Gastroesophageal sphincter (tissue), 4 donors: ENCODE measurements around the gene NAT8. TPM values are rescaled to one million over a fixed set of nuclear protein-coding genes. Genes with fewer than 3 reads are reported as not detected.
A peak's percentile ranks its signal among the peaks of the same experiment; 100 is the strongest.
"Not testable (repeated sequence)": the region's sequence is repeated elsewhere in the genome, so short reads cannot be mapped to it uniquely, and the experiment has no call there.

Experiments used
- ATAC-seq: fragments of 150-250 bp; one replicate; pipeline ENCODE4 v1.9.1; 2016; ENCODE audit warnings: mild to moderate bottlenecking, moderate library complexity
- H3K27ac ChIP-seq, 4 donors: fragments of 200-600 bp; sonication (generic) in 3 of 4; 1 replicate in 3 of 4; 2 replicates in 1 of 4; pipeline ENCODE4 v1.5.1; 2016 to 2019
- H3K27me3 ChIP-seq: fragments of 200-600 bp; sonication (generic); one replicate; pipeline ENCODE4 v1.5.1; 2019
- H3K36me3 ChIP-seq, 2 donors: fragments of 200-600 bp; sonication (generic); one replicate each; pipeline ENCODE4 v1.5.1; 2019; ENCODE audit warnings: control low read depth in 1 of 2
- H3K4me1 ChIP-seq, 3 donors: fragments of 200-600 bp; sonication (generic); 1 replicate in 2 of 3; 2 replicates in 1 of 3; pipeline ENCODE4 v1.5.1; 2016 to 2019; ENCODE audit warnings: control low read depth in 2 of 3
- H3K4me3 ChIP-seq, 2 donors: fragments of 200-600 bp; sonication (generic); one replicate each; pipeline ENCODE4 v1.5.1; 2019; ENCODE audit warnings: mild to moderate bottlenecking in 1 of 2, moderate library complexity in 1 of 2
- H3K9me3 ChIP-seq, 3 donors: fragments of 200-600 bp; sonication (generic); one replicate each; pipeline ENCODE4 v1.5.1; 2017 to 2019; ENCODE audit warnings: control low read depth in 2 of 3
- EP300 ChIP-seq: sonication (generic); formaldehyde crosslinking; IDR thresholded peaks from one replicate; pipeline ENCODE4 v1.6.1; 2017; ENCODE audit warnings: antibody characterized with exemption, mild to moderate bottlenecking
- POLR2A ChIP-seq, 2 donors: fragments of 450-650 bp; IDR thresholded peaks; one replicate each; pipeline ENCODE4 v1.6.1; 2017; ENCODE audit warnings: antibody characterized with exemption in 2 of 2, mild to moderate bottlenecking in 2 of 2, moderate library complexity in 1 of 2
- POLR2AphosphoS5 ChIP-seq: sonication (generic); formaldehyde crosslinking; IDR thresholded peaks from one replicate; pipeline ENCODE4 v1.6.1; 2017; ENCODE audit warnings: antibody characterized with exemption
- WGBS, 2 donors: methylation state at CpG; one replicate each; pipeline ENCODE4 v1.1.5; 2018; ENCODE audit warnings: low coverage in 1 of 2; 5-methylcytosine and 5-hydroxymethylcytosine counted together
- total RNA-seq, 4 donors: library from RNA; depleted of rRNA; stranded (reverse); fragments of >200 nt; gene quantifications; one replicate each; pipeline ENCODE4 v1.1.0, GENCODE V29; 2016
- TF ChIP-seq, protein P1 (sequence below), 4 experiments: fragments of 200-600 bp in 2 of 4; fragments of 450-650 bp in 2 of 4; sonication (generic) in 1 of 4; IDR thresholded peaks; one replicate each; pipeline ENCODE4 v1.5.1; 2017 to 2019; ENCODE audit warnings: antibody characterized with exemption in 4 of 4, mild to moderate bottlenecking in 2 of 4, moderate library complexity in 2 of 4

Gene NAT8
- total RNA-seq, 4 donors from 2014 or later = not detected

DNA sequence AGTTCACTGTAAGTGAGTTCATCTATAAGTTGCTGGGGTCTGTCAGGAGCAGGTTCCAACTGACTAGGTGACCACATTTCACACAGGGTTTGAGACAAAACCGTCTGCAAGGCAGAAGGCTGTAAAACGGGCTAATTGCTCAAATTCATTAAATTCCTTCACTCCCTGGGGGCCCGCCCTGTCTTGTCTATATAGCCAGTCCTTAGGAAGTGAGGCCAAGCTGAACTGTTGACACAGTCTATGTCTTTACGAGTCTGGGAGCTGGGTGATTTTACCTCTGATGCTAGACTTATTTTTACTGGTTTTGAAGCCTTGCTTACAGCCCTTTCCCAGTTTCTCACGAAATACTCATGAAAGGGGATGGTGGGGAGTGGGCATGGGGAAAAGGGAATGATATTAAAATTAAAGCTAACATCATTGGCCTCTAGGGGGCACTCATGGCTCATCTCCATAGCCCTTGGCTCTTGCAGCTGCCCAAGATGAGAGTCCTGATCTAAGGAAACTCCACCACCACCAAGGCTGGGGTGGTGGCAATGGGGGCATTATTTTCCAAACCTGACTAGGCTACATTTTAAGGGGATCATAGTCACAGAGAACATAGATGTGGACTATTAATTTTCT is 37.8 kb upstream of the NAT8 start:
- not testable (repeated sequence) for H3K27me3 ChIP-seq, H3K9me3 ChIP-seq, H3K4me1 ChIP-seq, H3K27ac ChIP-seq, ATAC-seq, H3K4me3 ChIP-seq, H3K36me3 ChIP-seq
- TF ChIP-seq, protein P1, sequence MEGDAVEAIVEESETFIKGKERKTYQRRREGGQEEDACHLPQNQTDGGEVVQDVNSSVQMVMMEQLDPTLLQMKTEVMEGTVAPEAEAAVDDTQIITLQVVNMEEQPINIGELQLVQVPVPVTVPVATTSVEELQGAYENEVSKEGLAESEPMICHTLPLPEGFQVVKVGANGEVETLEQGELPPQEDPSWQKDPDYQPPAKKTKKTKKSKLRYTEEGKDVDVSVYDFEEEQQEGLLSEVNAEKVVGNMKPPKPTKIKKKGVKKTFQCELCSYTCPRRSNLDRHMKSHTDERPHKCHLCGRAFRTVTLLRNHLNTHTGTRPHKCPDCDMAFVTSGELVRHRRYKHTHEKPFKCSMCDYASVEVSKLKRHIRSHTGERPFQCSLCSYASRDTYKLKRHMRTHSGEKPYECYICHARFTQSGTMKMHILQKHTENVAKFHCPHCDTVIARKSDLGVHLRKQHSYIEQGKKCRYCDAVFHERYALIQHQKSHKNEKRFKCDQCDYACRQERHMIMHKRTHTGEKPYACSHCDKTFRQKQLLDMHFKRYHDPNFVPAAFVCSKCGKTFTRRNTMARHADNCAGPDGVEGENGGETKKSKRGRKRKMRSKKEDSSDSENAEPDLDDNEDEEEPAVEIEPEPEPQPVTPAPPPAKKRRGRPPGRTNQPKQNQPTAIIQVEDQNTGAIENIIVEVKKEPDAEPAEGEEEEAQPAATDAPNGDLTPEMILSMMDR (IDR thresholded peaks at IDR 0.05) = peak in 2 of 4 experiments; percentile 11 to 23
- 24 to 27% methylated on average over 5 of the region's 5 CpGs for WGBS, 2 donors

DNA sequence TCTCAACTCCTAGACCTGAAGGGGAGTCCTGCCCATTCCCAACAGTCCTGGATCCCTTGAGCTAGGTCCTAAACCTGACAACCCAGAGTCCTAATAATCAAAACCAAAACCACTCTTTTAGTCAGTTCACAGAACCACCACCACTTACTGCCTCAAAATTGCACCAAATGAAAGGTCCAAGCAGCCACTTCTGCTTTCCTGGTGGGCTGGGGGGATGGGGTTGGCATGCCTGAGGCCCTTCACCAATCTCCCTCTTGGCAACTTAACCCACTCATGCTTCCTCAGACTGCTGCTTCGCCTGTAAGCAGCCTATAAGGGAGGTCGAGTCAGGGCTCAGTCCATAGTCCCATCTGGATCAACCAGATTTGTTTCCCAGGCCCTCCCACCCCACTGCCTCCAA is 37.0 kb upstream of the NAT8 start:
- not testable (repeated sequence) for H3K9me3 ChIP-seq, ATAC-seq, H3K4me1 ChIP-seq, H3K27ac ChIP-seq, H3K36me3 ChIP-seq, H3K27me3 ChIP-seq, H3K4me3 ChIP-seq
- WGBS, 2 donors = no CpG with 5 or more reads among the region's 2 CpGs

DNA sequence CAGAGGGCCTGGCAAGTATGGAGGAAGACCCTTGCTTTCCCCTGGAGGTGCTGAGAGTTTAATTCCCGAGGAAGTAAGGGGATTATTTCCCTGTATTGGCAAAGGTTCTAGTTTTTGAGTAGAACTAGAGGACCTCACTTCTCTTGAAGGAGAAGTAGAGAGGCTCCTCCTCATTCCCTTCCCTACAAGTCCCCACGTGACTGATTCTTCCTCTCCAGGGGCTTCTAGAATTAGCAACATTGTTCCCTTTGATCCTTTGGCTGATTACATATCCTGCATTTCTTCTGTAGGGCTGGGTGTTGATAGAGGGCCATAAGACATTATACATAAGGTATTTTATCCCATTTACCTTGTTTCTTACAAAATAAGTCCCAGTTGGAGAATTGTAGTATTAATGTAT is 35.8 kb upstream of the NAT8 start:
- not testable (repeated sequence) for H3K36me3 ChIP-seq, H3K4me3 ChIP-seq, H3K27ac ChIP-seq, H3K4me1 ChIP-seq, ATAC-seq, H3K9me3 ChIP-seq, H3K27me3 ChIP-seq
- 58% methylated on average over 2 of the region's 2 CpGs for WGBS, 2 donors

DNA sequence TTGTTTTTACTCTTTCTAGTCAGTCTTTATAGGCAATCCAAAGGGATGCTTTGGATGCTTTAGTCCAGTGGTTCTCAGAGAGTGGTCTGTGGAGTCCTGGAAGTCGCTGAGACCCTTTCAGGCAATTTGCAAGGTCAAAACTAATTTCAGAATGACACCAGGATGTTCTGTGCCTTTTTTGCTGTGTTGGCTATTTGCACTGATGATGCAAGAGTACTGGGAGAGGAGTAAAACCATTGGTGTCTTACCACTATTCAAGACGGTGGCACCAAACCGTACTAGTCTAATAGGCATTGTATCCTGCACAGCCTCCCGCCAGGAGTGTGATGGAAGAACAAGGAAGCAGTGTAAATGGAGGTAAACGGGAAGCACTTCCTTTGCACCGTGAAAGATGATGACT is 34.0 kb upstream of the NAT8 start:
- ATAC-seq, H3K4me1 ChIP-seq, H3K27ac ChIP-seq, H3K27me3 ChIP-seq, H3K4me3 ChIP-seq, H3K9me3 ChIP-seq: not testable (repeated sequence)
- peaks cover 0 to 10% of the 10 kb centered on the region in 2 donors for H3K36me3 ChIP-seq
- 43 to 66% methylated on average over 2 to 3 of the region's 6 CpGs for WGBS, 2 donors

GRCh38 chr2:73674696-73675157 is 32.5 kb upstream of the NAT8 start:
- not testable (repeated sequence) for H3K4me1 ChIP-seq, ATAC-seq, H3K27me3 ChIP-seq, H3K4me3 ChIP-seq, H3K27ac ChIP-seq, H3K9me3 ChIP-seq
- peaks cover 0 to 10% of the 10 kb centered on the region in 2 donors for H3K36me3 ChIP-seq
- WGBS, 2 donors = 57% methylated on average over 1 of the region's 1 CpG; no CpG with 5 or more reads in 1 of the 2 donors

- ATAC-seq, H3K27me3 ChIP-seq, H3K9me3 ChIP-seq, H3K27ac ChIP-seq, H3K4me1 ChIP-seq, H3K4me3 ChIP-seq: not testable (repeated sequence)
- peaks cover 0 to 10% of the 10 kb centered on the region in 2 donors for H3K36me3 ChIP-seq
- WGBS, 2 donors = no CpG with 5 or more reads among the region's 6 CpGs
Measured at GRCh38 chr2:73669976-73670375, 27.8 kb upstream of the NAT8 start.

GRCh38 chr2:73667239-73667638 is 25.0 kb upstream of the NAT8 start:
- not testable (repeated sequence) for H3K4me3 ChIP-seq, ATAC-seq, H3K9me3 ChIP-seq, H3K27me3 ChIP-seq, H3K4me1 ChIP-seq, H3K36me3 ChIP-seq, H3K27ac ChIP-seq
- WGBS, 2 donors = 80 to 81% methylated on average over 1 to 3 of the region's 3 CpGs

DNA sequence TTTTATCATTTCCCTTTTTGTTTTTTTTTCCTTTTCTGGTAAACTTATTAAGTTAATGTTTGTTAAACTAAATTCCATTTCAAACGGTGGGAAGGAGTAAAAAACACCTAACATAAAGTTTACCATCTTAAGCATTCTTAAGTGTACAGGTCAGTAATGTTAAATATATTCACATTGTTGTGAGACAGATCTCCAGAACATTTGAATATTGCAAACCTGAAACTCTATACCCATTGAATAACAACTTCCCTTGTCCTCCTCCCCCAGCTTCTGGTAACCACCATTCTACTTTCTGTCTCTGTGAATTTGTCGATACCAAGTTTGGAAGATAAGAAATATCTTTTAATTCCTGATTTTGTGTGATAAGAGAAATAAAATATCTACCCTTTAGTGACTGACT is 12.0 kb upstream of the NAT8 start:
- Histone ChIP-seq H3K4me3 (no peak overlapping the region), H3K4me1 (no peaks in the 10 kb centered on the region), H3K9me3 (no peaks in the 10 kb centered on the region), H3K27me3 (no peaks in the 10 kb centered on the region), H3K36me3 (no peaks in the 10 kb centered on the region), H3K27ac (no peak overlapping the region)
- no peak for ATAC-seq
- TF ChIP-seq POLR2AphosphoS5 (no peak), EP300 (no peak), POLR2A (IDR thresholded peaks at IDR 0.05) (no peak)
- TF ChIP-seq, protein P1 (IDR thresholded peaks at IDR 0.05) = no peak
- WGBS, 2 donors = 77 to 86% methylated on average over 1 to 2 of the region's 2 CpGs
